Cardiac fibroblast (primary cell): ENCODE data around the gene IGFLR1.

ENCODE experiments used
- DNase-seq, 2 donors: peaks; one replicate each; pipeline versions ENCODE4 v3.0.0 to v3.0.0-alpha.2; 2010; ENCODE audit warnings: low read depth in 2 of 2
- H3K4me3 ChIP-seq, 2 donors: replicated peaks in 1 of 2; 1 replicate in 1 of 2; 2 replicates in 1 of 2; pipeline ENCODE4 v1.5.1; 2011; ENCODE audit warnings: low read depth in 2 of 2, low read length in 2 of 2, mild to moderate bottlenecking in 2 of 2, moderate library complexity in 1 of 2
- CTCF ChIP-seq: IDR thresholded peaks from one replicate; pipeline ENCODE4 v1.5.1; 2011; ENCODE audit warnings: low read depth, mild to moderate bottlenecking, low read length, inconsistent platforms

The IGFLR1 gene

GRCh38 chr19:35750167-35750566 lies 7.9 kb upstream of the IGFLR1 start:
- no peak overlapping the region for H3K4me3 ChIP-seq

GRCh38 chr19:35748106-35749020 lies 6.1 kb upstream of the IGFLR1 start, which contains the start of gene LIN37:
Gene LIN37, plus strand, starts transcription at chr19:35748576. Its CDS starts 149 bp downstream, at chr19:35748725.
- no peak for TF ChIP-seq CTCF
- DNase-seq: peak; percentile 100

More at GRCh38 chr19:35750167-35750566, 7.9 kb upstream of the IGFLR1 start:
- no peak for TF ChIP-seq CTCF
- DNase-seq: no peak

GRCh38 chr19:35746531-35746930 lies 4.3 kb upstream of the IGFLR1 start:
- peak overlapping the region; percentile 76 to 86 for H3K4me3 ChIP-seq
- no peak for TF ChIP-seq CTCF
- no peak for DNase-seq

More at GRCh38 chr19:35748106-35749020, 6.1 kb upstream of the IGFLR1 start, which contains the start of gene LIN37:
- peak within 1 kb of the TSS; percentile 98 to 99 for H3K4me3 ChIP-seq

GRCh38 chr19:35746087-35746462 lies 3.8 kb upstream of the IGFLR1 start:
- no peak for DNase-seq
- TF ChIP-seq CTCF: no peak
- H3K4me3 ChIP-seq: peak overlapping the region; percentile 76 to 86

GRCh38 chr19:35745328-35746086 lies 3.3 kb upstream of the IGFLR1 start, which contains the start of the genes PSENEN and U2AF1L4:
Gene PSENEN, plus strand, starts transcription at chr19:35745651. Its CDS starts 280 bp downstream, at chr19:35745931.
Gene U2AF1L4, minus strand, starts transcription at chr19:35745418. Its CDS starts 27 bp downstream, at chr19:35745391.
- TF ChIP-seq CTCF: no peak
- peak; percentile 100 for DNase-seq
- H3K4me3 ChIP-seq: peak within 1 kb of the TSS; percentile 76 to 86

- peak; percentile 97 for DNase-seq
- peak; percentile 48 for TF ChIP-seq CTCF
- peak overlapping the region; percentile 76 to 86 for H3K4me3 ChIP-seq
These were observed 2.4 kb upstream of the IGFLR1 start for GRCh38 chr19:35744430-35745327.
